WI38 (cell line): ENCODE measurements around the gene CHRNA1.

ENCODE experiments used
- H3K4me3 ChIP-seq: 2 replicates; pipeline ENCODE4 v1.5.1; 2011; ENCODE audit warnings: low read depth, mild to moderate bottlenecking, control low read depth, low read length
- TF ChIP-seq, protein P1 (sequence below): IDR thresholded peaks from 2 replicates; pipeline ENCODE4 v1.5.1; 2012; ENCODE audit warnings: low read depth, mild to moderate bottlenecking, control low read depth, low read length

CHRNA1 gene

DNA sequence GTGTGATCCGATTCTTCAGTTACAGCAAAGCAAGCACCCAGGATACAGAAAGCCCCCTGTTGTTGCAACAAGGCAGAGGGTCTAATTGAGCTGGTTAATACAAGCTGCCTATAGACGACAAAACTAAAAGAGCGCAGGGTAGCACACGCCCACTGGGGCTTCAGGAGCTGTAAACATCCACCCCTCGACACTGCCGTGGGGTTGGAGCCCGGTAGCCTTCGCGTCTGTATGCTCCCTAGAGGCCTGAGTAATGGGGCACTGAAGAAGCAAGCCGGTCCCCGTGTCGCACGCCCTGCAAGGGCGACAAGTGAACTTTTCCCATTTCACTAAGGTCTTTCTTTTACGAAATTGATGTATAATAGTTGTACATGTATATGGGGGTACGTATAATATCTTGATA is 24.7 kb upstream of the CHRNA1 start:
- TF ChIP-seq, protein P1, sequence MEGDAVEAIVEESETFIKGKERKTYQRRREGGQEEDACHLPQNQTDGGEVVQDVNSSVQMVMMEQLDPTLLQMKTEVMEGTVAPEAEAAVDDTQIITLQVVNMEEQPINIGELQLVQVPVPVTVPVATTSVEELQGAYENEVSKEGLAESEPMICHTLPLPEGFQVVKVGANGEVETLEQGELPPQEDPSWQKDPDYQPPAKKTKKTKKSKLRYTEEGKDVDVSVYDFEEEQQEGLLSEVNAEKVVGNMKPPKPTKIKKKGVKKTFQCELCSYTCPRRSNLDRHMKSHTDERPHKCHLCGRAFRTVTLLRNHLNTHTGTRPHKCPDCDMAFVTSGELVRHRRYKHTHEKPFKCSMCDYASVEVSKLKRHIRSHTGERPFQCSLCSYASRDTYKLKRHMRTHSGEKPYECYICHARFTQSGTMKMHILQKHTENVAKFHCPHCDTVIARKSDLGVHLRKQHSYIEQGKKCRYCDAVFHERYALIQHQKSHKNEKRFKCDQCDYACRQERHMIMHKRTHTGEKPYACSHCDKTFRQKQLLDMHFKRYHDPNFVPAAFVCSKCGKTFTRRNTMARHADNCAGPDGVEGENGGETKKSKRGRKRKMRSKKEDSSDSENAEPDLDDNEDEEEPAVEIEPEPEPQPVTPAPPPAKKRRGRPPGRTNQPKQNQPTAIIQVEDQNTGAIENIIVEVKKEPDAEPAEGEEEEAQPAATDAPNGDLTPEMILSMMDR: no peak
- H3K4me3 ChIP-seq: no peak overlapping the region

DNA sequence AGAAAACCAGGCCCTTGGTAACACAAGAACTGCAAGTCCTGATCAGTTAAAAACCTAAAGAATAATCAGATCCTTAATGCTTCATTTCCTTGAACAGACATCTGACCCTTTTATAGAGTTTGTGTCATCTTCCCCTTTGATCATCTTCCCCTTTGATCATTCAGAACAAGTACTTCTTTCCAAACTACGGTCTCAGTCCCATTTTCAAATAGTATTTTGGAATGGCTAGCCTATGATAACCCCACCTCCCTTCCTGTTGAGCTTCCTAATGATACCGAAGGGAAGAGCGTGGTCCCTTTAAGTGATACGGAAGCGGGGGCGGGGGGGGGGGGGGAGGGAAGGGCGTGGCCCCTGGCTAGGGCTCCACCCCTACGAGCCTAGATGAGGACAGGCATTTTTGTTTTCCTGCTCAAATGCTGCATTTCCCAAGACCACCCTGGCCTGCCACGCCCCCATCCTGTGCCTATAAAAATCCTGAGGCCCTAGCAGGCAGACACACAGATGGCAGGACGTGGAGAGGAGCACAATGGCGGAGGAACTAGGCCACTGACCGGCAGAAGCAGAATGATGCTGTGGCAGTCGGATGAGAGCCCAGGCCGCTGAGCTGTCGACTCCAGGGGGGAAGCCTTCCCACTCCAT is 24.1 kb upstream of the CHRNA1 start:
- H3K4me3 ChIP-seq: no peak overlapping the region
- TF ChIP-seq, protein P1: no peak

DNA sequence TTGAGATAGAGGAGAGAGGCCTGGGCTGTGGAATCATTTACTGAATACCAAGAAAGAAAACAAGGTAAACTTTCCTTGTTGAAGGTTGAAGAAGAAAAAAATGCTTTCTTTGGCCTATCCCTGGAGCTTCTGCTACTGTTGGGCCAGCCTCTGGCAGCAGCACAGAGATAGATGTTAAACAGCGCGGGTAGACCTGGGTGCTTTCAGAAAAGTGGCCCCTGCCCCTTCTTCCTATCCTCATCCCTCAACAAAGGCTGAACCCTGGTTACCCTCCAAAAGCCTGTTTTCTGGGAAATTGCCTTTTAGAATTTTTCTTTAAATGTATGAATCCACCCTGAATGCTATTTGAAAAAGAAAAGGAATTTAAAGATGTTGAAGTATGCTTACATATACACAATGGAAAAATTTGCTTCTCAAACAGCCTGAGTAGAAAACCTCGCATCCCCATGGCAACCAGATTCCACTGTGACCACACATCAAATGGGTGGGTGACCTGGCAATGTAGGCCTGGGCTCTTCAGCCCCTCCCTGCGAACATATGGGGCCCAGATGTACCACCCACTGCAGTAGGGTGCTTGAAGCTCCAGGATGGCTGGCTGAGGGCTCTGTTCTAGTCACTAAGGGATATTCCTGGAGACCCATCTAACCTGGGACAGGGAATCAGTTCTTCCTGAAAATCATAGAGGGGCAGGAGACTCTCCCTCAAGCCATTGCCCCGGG is 23.4 kb upstream of the CHRNA1 start:
- TF ChIP-seq, protein P1: no peak
- H3K4me3 ChIP-seq: no peak overlapping the region

DNA sequence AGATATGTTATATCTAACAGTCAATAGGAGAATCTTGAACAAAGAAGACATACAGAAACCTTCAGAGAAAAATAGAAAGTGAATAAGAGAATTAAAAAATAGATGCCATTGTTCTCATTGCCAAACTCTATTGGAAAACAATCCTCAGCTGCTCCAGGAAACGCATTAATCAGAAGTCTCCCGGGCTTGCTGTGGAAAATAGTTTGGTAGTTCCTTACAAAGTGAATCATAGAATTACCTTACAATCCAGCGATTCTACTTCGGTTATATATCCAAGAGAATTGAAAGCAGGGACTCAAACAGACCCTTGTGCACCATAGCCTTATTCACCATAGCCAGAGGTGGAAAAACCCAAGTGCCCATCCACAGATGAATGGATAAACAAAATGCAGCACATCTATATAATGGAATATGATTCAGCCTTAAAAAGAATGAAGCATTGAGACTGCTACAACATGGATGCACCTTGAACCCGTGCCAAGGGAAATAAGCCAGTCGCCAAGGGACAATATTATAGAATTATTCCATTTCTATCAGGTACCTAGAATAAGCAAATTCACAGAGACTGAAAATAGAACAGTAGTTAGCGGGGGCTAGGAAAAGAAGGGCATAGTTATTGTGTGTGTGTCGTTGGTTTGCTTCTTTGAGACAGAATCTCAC is 21.9 kb upstream of the CHRNA1 start:
- TF ChIP-seq, protein P1: no peak
- H3K4me3 ChIP-seq: no peak overlapping the region

DNA sequence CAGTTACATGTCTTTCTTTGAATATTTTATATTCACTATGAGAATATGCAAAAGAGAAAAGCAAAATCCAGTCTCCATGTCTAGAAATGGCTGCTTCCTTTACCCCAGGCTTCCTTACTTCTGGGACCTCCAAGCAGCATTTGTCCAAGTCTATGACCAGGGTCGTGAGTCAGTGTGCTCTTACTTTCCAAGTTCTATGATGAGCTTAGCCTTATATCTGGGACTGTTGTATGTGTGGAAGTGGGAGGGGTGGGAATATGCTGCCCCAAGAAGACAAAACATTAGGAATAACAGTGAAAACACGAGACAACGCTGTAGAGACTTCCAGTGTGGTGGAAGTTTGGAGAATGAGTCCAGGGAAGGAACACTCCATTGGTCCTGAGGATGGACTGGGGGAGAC is 21.2 kb upstream of the CHRNA1 start:
- TF ChIP-seq, protein P1: no peak
- H3K4me3 ChIP-seq: no peak overlapping the region

DNA sequence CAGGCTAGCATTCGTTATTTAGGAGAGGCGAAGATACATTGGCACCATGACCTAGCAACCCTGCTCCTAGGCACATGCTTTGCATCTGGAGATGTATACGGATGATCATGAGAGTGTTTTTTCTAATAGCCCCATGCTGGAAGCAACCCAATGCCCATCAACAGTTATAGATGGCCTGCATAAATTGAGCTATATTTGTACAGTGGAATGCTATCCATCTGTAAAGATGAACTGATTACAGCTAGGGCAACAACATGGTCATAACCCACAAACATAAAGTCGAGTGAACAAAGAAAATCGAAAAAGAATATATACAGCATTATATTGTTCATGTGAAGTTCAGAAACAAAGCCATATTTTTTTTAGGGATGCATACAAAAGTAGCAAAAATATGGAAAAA is 20.6 kb upstream of the CHRNA1 start:
- no peak overlapping the region for H3K4me3 ChIP-seq
- TF ChIP-seq, protein P1: no peak

DNA sequence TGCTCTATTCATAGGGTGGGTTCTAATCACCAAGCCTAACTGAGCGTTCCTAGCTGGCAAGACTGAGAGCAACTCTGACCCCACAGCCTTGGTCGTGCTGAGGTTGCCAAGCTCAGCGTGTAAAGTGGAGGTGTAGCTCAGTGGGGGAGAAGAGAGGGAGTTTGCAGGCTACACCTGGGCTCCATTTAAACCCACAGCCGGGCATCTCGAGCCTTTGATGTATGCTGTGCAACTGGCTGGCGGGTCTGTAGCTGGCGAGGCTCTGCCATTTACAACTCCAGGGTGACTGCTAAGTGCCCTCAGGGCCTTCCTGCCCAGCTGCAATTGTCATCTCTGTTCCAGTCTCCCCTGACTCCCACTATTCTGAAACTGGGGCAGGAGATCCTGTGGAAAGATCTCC is 20.0 kb upstream of the CHRNA1 start:
- TF ChIP-seq, protein P1: no peak
- H3K4me3 ChIP-seq: no peak overlapping the region
